OCI-LY1 (cell line): ENCODE measurements around the gene MLF2.

Experiments used
- H2AFZ ChIP-seq: fragments of 200-600 bp; sonication (generic), shearing (Covaris generic); 2 replicates; pipeline ENCODE4 v1.6.0; 2014; ENCODE audit warnings: antibody characterized with exemption, mild to moderate bottlenecking, low read length
- H3F3A ChIP-seq: fragments of 200-600 bp; sonication (generic), shearing (Covaris generic); 2 replicates; pipeline ENCODE4 v1.6.0; 2014; ENCODE audit warnings: mild to moderate bottlenecking, antibody characterized with exemption, low read length, moderate library complexity; ENCODE audit not compliant: insufficient read depth
- H3K27ac ChIP-seq: fragments of 200-600 bp; sonication (generic); 2 replicates; pipeline ENCODE4 v1.5.1; 2014; ENCODE audit warnings: low read length, mixed run types, mild to moderate bottlenecking, low read depth; ENCODE audit not compliant: poor library complexity, severe bottlenecking
- H3K27me3 ChIP-seq: fragments of 200-600 bp; sonication (generic); 2 replicates; pipeline ENCODE4 v1.6.0; 2014; ENCODE audit warnings: antibody characterized with exemption, mild to moderate bottlenecking, low read length, moderate library complexity; ENCODE audit not compliant: insufficient read depth
- H3K36me3 ChIP-seq: fragments of 200-600 bp; sonication (generic); 2 replicates; pipeline ENCODE4 v1.6.1; 2014; ENCODE audit warnings: mild to moderate bottlenecking, antibody characterized with exemption, low read length, moderate library complexity, mixed read lengths; ENCODE audit not compliant: insufficient read depth
- H3K4me1 ChIP-seq: fragments of 200-600 bp; sonication (generic); 2 replicates; pipeline ENCODE4 v1.5.1; 2014; ENCODE audit warnings: mild to moderate bottlenecking, low read length, moderate library complexity; ENCODE audit not compliant: insufficient read depth, severe bottlenecking
- H3K4me2 ChIP-seq: fragments of 200-600 bp; sonication (generic), shearing (Covaris generic); 2 replicates; pipeline ENCODE4 v1.6.1; 2014; ENCODE audit warnings: low read length
- H3K4me3 ChIP-seq: fragments of 200-600 bp; sonication (generic); 2 replicates; pipeline ENCODE4 v1.5.1; 2014; ENCODE audit warnings: low read length, low read depth, mild to moderate bottlenecking, mixed read lengths; ENCODE audit not compliant: poor library complexity, severe bottlenecking
- H3K79me2 ChIP-seq: fragments of 200-600 bp; shearing (Covaris generic); 2 replicates; pipeline ENCODE4 v1.6.1; 2016; ENCODE audit warnings: mixed run types, low read length, mixed read lengths; ENCODE audit not compliant: insufficient read depth
- H3K9ac ChIP-seq: fragments of 200-600 bp; sonication (generic), shearing (Covaris generic); 2 replicates; pipeline ENCODE4 v1.6.1; 2014; ENCODE audit warnings: mild to moderate bottlenecking, low read length, mixed read lengths
- H3K9me2 ChIP-seq: fragments of 200-600 bp; sonication (generic), shearing (Covaris generic); 2 replicates; pipeline ENCODE4 v1.6.1; 2014; ENCODE audit warnings: low read depth, mild to moderate bottlenecking, low read length, mixed read lengths
- H3K9me3 ChIP-seq: fragments of 200-600 bp; shearing (Covaris generic); 2 replicates; pipeline ENCODE4 v1.6.1; 2014; ENCODE audit warnings: low read length, mixed read lengths
- H4K20me1 ChIP-seq: fragments of 200-600 bp; sonication (generic), shearing (Covaris generic); 2 replicates; pipeline ENCODE4 v1.6.0; 2016; ENCODE audit warnings: mild to moderate bottlenecking, low read length; ENCODE audit not compliant: insufficient read depth
- CTCF ChIP-seq: fragments of 200-600 bp; sonication (generic), shearing (Covaris generic); IDR thresholded peaks from 2 replicates; pipeline ENCODE4 v1.5.1; 2017; ENCODE audit warnings: mild to moderate bottlenecking, antibody characterized with exemption, low read length, moderate library complexity, mixed read lengths
- EZH2 ChIP-seq: fragments of 200-600 bp; sonication (generic), shearing (Covaris generic); IDR thresholded peaks from 2 replicates; pipeline ENCODE4 v1.8.0; 2017; ENCODE audit warnings: borderline replicate concordance, mixed run types, mild to moderate bottlenecking, antibody characterized with exemption, low read length, moderate library complexity, mixed read lengths

MLF2 gene

DNA sequence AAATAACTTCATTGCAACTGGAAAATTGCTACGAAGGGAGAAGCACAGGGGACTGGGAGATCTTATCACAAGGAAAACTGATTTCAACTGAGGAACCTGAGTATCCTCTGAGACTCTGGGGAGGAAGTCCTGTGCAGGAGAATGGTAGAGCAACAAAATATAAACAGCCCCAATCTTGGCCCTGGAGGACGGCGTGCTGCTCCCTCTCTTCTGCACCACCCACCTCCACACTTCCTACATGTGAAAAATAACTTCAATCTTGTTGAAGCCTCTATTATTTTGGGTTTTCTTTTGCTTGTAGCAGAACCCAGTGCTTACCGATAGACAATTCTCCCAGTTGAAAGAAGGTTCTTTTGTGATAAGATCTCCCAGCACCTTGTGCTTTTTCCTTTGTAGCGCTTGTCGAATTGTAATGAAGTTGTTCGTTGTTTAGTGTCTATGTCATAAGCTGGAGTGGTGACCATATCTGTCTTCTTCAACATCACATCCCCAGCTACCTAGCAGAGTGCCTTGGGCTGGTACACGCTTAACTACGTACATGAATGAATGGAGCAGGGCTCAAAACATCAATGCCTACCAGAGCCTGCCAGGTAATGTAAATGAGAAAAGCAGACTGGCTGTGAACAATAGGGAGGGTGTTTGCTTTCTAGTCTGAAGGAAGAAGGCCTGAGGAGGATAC lies 33.6 kb upstream of the MLF2 start:
- Histone ChIP-seq H3K79me2 (no peaks in the 10 kb centered on the region), H3K4me3 (no peak overlapping the region), H3F3A (no peaks in the 10 kb centered on the region), H3K9ac (no peak overlapping the region), H3K4me1 (peaks cover 11% of the 10 kb centered on the region), H2AFZ (no peak overlapping the region), H3K9me2 (no peaks in the 10 kb centered on the region), H3K36me3 (no peaks in the 10 kb centered on the region), H3K4me2 (no peak overlapping the region), H3K27me3 (peaks cover 3% of the 10 kb centered on the region; the same call in 1 of the 2 replicates), H3K27ac (no peak overlapping the region), H3K9me3 (no peaks in the 10 kb centered on the region), H4K20me1 (no peaks in the 10 kb centered on the region)
- TF ChIP-seq EZH2 (no peak), CTCF (no peak)

DNA sequence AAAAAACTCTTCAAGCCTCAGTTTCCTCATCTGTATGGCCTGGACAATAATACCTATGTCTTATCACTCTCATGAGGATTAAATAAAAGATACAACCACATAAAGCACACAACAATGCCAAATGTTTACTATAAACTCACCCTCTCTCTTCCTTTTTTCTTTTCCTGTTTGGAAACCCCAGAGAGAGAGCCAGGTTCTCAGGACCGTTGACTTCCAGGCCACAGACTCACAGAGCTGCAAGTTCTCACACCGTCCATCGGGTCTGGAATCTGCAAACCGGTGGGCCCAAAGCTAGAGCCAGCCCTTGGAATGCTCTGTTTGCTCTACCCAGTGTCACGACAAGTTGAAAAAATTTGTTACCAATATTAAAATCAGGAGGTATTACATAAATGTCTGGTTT lies 31.8 kb upstream of the MLF2 start:
- Histone ChIP-seq H3K27me3 (peaks cover 2% of the 10 kb centered on the region; the same call in 1 of the 2 replicates), H2AFZ (no peak overlapping the region), H3K9me3 (no peaks in the 10 kb centered on the region), H4K20me1 (no peaks in the 10 kb centered on the region), H3K36me3 (no peaks in the 10 kb centered on the region), H3K4me3 (no peak overlapping the region), H3K4me1 (peaks cover 11% of the 10 kb centered on the region), H3K4me2 (no peak overlapping the region), H3K79me2 (no peaks in the 10 kb centered on the region), H3F3A (no peaks in the 10 kb centered on the region), H3K9me2 (no peaks in the 10 kb centered on the region), H3K27ac (no peak overlapping the region), H3K9ac (no peak overlapping the region)
- TF ChIP-seq EZH2, result no peak
- no peak for TF ChIP-seq CTCF

- H3K36me3 ChIP-seq, result no peaks in the 10 kb centered on the region
- no peaks in the 10 kb centered on the region for H3K9me3 ChIP-seq
- H4K20me1 ChIP-seq, result no peaks in the 10 kb centered on the region
- H2AFZ ChIP-seq, result no peak overlapping the region
- no peak overlapping the region for H3K4me3 ChIP-seq
- H3F3A ChIP-seq, result no peaks in the 10 kb centered on the region
- H3K9me2 ChIP-seq, result no peaks in the 10 kb centered on the region
- H3K4me1 ChIP-seq, result peaks cover 11% of the 10 kb centered on the region
- no peak overlapping the region for H3K4me2 ChIP-seq
- H3K27ac ChIP-seq, result no peak overlapping the region
- H3K27me3 ChIP-seq, result no peaks in the 10 kb centered on the region; the same call in 1 of the 2 replicates
- no peak overlapping the region for H3K9ac ChIP-seq
- no peak for TF ChIP-seq CTCF
- no peak for TF ChIP-seq EZH2
- H3K79me2 ChIP-seq, result no peaks in the 10 kb centered on the region
Measured at GRCh38 chr12:6784296-6784695, 31.4 kb upstream of the MLF2 start.
